ENCODE measurements around the gene PADI2. TPM values are rescaled to one million over a fixed set of nuclear protein-coding genes. Genes with fewer than 3 reads are reported as not detected.

The PADI2 gene
- total RNA-seq, result 0.46 TPM
- long read RNA-seq, partial matches to known transcripts, result 1 of 1 reads
- long read RNA-seq, other reads (novel, unspliced or antisense), result 0 of 1 reads

- DNase-seq (peak; percentile 85), ATAC-seq (ENCODE audit: poor library complexity) (peak; percentile 83)
- intact Hi-C loops (cut with DNase I), result no loop called here
These were observed at the start of gene PADI2 for GRCh38 chr1:17119076-17119772. Gene PADI2 (minus strand): TSS chr1:17119451. CDS start chr1:17119371, 80 bp downstream.

GRCh38 chr1:17168091-17168876, 49.0 kb upstream of the PADI2 start:
- ATAC-seq (ENCODE audit: poor library complexity), result no peak
- intact Hi-C loops (cut with DNase I), result no loop called here
- no peak for DNase-seq

DNA sequence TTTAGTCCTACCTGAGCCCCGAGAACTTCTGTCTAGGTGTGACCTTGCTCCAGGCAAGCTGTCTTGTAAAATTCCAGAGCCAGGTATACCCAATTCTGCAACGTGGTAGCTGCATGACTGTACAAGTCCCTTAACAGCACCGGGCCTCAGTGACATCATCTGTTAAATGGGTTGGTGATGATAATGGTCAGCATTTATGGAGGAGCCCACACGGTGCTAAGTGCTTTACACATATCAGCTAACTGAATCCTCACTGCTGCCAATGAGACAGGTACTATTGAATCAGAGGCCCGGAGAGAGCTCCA, 48.5 kb upstream of the PADI2 start:
- DNase-seq (no peak), ATAC-seq (ENCODE audit: poor library complexity) (no peak)
- intact Hi-C loops (cut with DNase I), result no loop called here

GRCh38 chr1:17167041-17167785, 48.0 kb upstream of the PADI2 start:
- intact Hi-C loops (cut with DNase I), result no loop called here
- DNase-seq (no peak), ATAC-seq (ENCODE audit: poor library complexity) (no peak)

- ATAC-seq (ENCODE audit: poor library complexity), result no peak
- intact Hi-C loops (cut with DNase I), result no loop called here
- DNase-seq, result no peak
These were observed 46.6 kb upstream of the PADI2 start for GRCh38 chr1:17165823-17166222.

- DNase-seq, result no peak
- intact Hi-C loops (cut with DNase I), result no loop called here
- no peak for ATAC-seq (ENCODE audit: poor library complexity)
These were observed 44.8 kb upstream of the PADI2 start for GRCh38 chr1:17163789-17164666.

GRCh38 chr1:17163371-17163770, 44.1 kb upstream of the PADI2 start:
- ATAC-seq (ENCODE audit: poor library complexity) (no peak), DNase-seq (no peak)
- intact Hi-C loops (cut with DNase I), result no loop called here

DNA sequence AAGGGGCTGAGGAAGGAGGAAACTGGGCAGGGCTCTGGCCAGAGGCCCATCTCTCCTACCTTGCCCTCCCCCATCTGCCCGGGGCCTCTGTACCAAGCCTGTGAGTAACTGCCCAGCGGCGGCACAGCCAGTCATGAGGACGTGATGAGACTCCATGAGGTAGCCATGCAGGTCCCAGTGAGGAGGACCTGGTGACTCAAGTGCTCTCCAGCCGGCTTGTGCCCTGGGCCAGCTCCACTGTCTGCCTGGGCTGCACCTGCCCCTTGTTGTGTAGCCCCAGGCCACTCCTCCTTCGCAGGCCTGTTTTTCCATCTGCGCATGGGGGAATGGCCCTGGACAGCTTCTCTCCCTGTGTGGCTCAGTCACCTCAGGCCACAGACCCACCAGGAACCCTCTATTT, 43.7 kb upstream of the PADI2 start:
- intact Hi-C loops (cut with DNase I), result no loop called here
- DNase-seq (no peak), ATAC-seq (ENCODE audit: poor library complexity) (no peak)

- no peak for DNase-seq
- intact Hi-C loops (cut with DNase I), result no loop called here
- ATAC-seq (ENCODE audit: poor library complexity), result no peak
These were observed 42.9 kb upstream of the PADI2 start for GRCh38 chr1:17161926-17162800.

DNA sequence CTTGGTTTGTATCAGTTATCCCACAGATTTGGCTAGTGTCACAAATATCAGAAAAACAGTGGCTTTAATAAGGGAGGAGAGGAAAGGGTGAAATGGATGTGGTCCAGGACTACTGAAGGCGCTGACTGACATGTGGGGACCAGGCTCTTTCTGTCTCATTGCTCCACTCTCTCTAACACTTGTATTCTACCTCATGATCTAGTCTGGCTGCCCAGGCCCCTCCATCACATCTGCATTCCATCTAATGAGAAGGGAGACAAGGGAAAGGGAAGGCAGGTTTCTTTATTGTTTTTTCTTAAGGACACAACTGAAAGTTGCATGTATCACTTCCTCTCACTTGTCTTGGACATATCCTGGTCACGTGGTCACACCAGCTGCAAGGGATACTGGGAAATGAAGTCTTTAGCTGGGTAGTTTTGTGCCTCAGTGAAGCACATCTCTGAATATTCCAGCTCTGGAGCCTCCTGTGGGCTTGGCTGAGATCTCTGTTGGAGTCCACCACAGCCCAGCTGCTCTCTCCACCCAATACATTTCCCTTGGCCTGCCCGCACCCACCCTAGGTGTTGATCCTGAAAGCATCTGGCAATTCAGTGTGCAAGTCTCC, 42.0 kb upstream of the PADI2 start:
- intact Hi-C loops (cut with DNase I), result no loop called here

GRCh38 chr1:17158961-17159360, 39.7 kb upstream of the PADI2 start:
- DNase-seq (no peak), ATAC-seq (ENCODE audit: poor library complexity) (no peak)

More for the DNA sequence above, 42.0 kb upstream of the PADI2 start:
- DNase-seq (no peak), ATAC-seq (ENCODE audit: poor library complexity) (no peak)

GRCh38 chr1:17156108-17156507, 36.9 kb upstream of the PADI2 start:
- no peak for DNase-seq
- ATAC-seq (ENCODE audit: poor library complexity), result no peak
- intact Hi-C loops (cut with DNase I), result no loop called here

More at GRCh38 chr1:17158961-17159360, 39.7 kb upstream of the PADI2 start:
- intact Hi-C loops (cut with DNase I), result no loop called here

GRCh38 chr1:17155257-17155920, 36.1 kb upstream of the PADI2 start:
- no peak for ATAC-seq (ENCODE audit: poor library complexity)
- DNase-seq, result no peak
- intact Hi-C loops (cut with DNase I), result no loop called here

DNA sequence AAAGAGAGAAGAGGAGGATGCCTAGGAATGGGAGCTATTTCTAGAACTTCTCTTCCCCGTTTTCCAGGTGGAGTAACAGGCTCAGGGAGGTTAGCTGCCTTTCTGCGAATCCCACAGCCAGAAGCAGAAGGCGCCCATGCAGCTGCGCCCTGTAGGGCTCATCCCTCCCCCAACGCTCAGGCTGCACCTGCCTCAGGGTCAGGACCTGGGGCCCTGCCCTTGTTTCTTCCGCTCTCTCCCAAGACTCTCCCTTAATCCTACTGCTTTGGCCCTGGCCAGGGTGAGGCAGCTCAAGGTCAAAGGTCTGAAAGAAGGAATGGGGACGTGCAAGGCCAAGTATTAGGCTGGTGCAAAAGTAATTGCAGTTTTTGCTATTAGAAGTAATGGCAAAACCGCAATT, 30.5 kb upstream of the PADI2 start:
- DNase-seq (no peak), ATAC-seq (ENCODE audit: poor library complexity) (no peak)
- intact Hi-C loops (cut with DNase I), result no loop called here

DNA sequence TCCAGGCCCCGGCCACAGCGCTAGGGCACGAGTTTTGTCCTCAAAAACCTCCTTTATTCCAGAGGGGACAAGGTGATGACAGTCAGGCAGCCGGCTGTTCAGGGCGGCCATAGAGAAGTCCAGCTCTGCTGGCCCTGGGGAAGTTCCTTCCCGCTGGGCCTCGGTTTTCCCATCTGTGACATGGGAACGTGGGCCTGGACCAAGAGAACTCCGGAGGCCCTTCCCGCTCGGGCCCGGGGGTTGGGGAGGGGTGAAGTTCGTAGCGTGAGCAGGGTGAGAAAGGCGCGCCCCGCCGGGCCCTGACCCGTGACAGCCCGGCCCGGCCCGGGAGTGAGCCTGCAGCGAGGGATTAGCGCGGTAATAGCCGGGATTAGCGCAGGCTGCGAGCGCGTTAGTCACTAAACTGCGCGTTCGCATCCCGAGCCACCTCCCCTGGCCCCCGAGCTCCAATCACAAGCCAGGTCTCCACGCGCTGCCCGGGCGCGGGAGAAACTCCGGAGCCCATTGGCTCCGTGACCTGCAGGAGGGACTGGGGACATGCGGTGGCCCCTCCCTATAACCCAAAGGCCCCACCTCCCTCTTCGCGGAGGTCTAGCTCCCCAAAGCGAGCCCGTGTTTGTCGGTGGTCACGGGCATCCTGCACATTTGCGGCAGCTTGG, 29.8 kb upstream of the PADI2 start:
- ATAC-seq (ENCODE audit: poor library complexity) (no peak), DNase-seq (no peak)
- intact Hi-C loops (cut with DNase I), result no loop called here

DNA sequence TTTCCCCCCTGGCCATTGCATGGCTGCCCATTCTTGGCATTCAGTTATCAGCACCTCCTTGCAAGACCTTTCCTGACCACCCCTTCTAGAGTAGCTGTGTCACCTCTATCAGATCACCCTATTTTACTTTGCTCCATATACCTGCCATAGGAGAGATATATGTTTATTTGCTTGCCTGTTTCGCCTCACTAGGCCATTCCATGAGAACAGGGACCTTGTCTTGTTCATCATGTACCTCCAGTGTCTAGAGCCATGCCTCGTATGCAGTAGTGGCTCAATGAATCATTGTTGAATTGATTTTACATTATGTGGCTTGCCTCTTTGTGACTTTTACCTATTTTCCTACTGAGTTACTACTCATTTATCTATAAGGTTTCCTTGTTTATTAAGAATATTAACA, 26.4 kb upstream of the PADI2 start:
- no peak for ATAC-seq (ENCODE audit: poor library complexity)
- DNase-seq, result no peak
- intact Hi-C loops (cut with DNase I), result no loop called here
